Measurements from ENCODE around the gene ENPP1.
A peak's percentile ranks its signal among the peaks of the same experiment; 100 is the strongest.

GRCh38 chr6:131924881-131925474 is 117.2 kb downstream of the ENPP1 start:
- TF ChIP-seq NRF1 (IDR thresholded peaks at IDR 0.05; ENCODE audit: low read depth, low read length) (no peak), REST (IDR thresholded peaks at IDR 0.05; ENCODE audit: low read depth, low read length) (no peak), CTCF (IDR thresholded peaks at IDR 0.05) (peak; percentile 75), GATA2 (CRISPR knock-in tag; IDR thresholded peaks at IDR 0.05) (no peak), CHD2 (IDR thresholded peaks at IDR 0.05; ENCODE audit: low read length, partially characterized antibody) (no peak), RAD21 (IDR thresholded peaks at IDR 0.05; ENCODE audit: low read length) (peak; percentile 60), TAF1 (IDR thresholded peaks at IDR 0.05; ENCODE audit: borderline replicate concordance, low read depth, low read length) (no peak), RFX5 (IDR thresholded peaks at IDR 0.05; ENCODE audit: low read length) (no peak)

All from SK-N-SH (cell line).